Heart right ventricle (tissue), 16 donors: Measurements from ENCODE around the gene SMPD4. TPM values are rescaled to one million over a fixed set of nuclear protein-coding genes. Genes with fewer than 3 reads are reported as not detected.
"Not testable (repeated sequence)": the region's sequence is repeated elsewhere in the genome, so short reads cannot be mapped to it uniquely, and the experiment has no call there.

Experiments
- ATAC-seq, 8 donors: fragments of 200-7000 bp; cut with Tn5 transposase; one replicate each; pipeline ENCODE4 v1.9.1; 2020; ENCODE audit warnings: mild to moderate bottlenecking in 8 of 8, moderate library complexity in 8 of 8, moderate number of reproducible peaks in 1 of 8
- DNase-seq, 2 donors: peaks; one replicate each; pipeline ENCODE4 v3.0.0-alpha.2; 2020
- H3K27ac ChIP-seq, 10 donors: fragments of 200-600 bp; sonication (generic) in 2 of 10; one replicate each; pipeline versions ENCODE4 v1.5.0 to v1.8.0; 2020 to 2022; ENCODE audit warnings: mild to moderate bottlenecking in 3 of 10
- H3K27me3 ChIP-seq, 7 donors: fragments of 200-600 bp; one replicate each; pipeline ENCODE4 v1.8.0; 2021 to 2022; ENCODE audit warnings: mild to moderate bottlenecking in 2 of 7
- H3K36me3 ChIP-seq, 9 donors: fragments of 200-600 bp; sonication (generic) in 1 of 9; one replicate each; pipeline versions ENCODE4 v1.5.0 to v1.8.0; 2020 to 2022; ENCODE audit warnings: mild to moderate bottlenecking in 2 of 9
- H3K4me1 ChIP-seq, 9 donors: fragments of 200-600 bp; sonication (generic) in 1 of 9; one replicate each; pipeline versions ENCODE4 v1.5.0 to v1.8.0; 2020 to 2022; ENCODE audit warnings: mild to moderate bottlenecking in 4 of 9
- H3K4me3 ChIP-seq, 10 donors: fragments of 200-600 bp; sonication (generic) in 2 of 10; one replicate each; pipeline versions ENCODE4 v1.5.0 to v1.8.0; 2020 to 2022; ENCODE audit warnings: mild to moderate bottlenecking in 7 of 10, moderate library complexity in 2 of 10
- H3K9me3 ChIP-seq, 11 donors: fragments of 200-600 bp in 10 of 11; sonication (generic) in 2 of 11; one replicate each; pipeline versions ENCODE4 v1.5.0 to v1.8.0; 2013 to 2022; ENCODE audit warnings: mild to moderate bottlenecking in 2 of 11, control low read depth in 1 of 11, moderate library complexity in 1 of 11
- CTCF ChIP-seq, 9 donors: fragments of 200-600 bp; sonication (generic) in 2 of 9; IDR thresholded peaks; one replicate each; pipeline versions ENCODE4 v1.5.0 to v1.8.0; 2021 to 2022; ENCODE audit warnings: antibody characterized with exemption in 9 of 9, mild to moderate bottlenecking in 5 of 9, moderate library complexity in 1 of 9
- WGBS, 2 donors: extraction: QIAGEN DNeasy Blood & Tissue Kit; methylation state at CpG; one replicate each; pipeline ENCODE4 v1.1.7; 2013; ENCODE audit warnings: inconsistent platforms in 1 of 2; 5-methylcytosine and 5-hydroxymethylcytosine counted together
- intact Hi-C, 10 donors: fragments of 100-400 bp; cut with DNase I; formaldehyde crosslinking; loops; one replicate each; pipeline versions ENCODE4 v1.11.1 to v1.14.2; 2022
- polyA plus RNA-seq, 2 donors: library from polyadenylated mRNA; stranded (reverse); fragments of 200-250 nt; gene quantifications; one replicate each; pipeline ENCODE4 v1.2.3, GENCODE V29; 2013
- total RNA-seq, 10 donors: library from RNA; stranded (reverse); fragmentation: NEBNext Ultra II Directional in 3 of 10; extraction: Animal tissue kit (Norgen Biotek cat#: 25700) in 3 of 10; gene quantifications; one replicate each; pipeline versions ENCODE4 v1.2.1 to v1.2.4, GENCODE V29; 2021 to 2023
- donor health status: Arrhythmogenic right ventricular cardiomyopathy.
- donor health status: ischemic (EF 13 %, LVEDD 7.1; RV severe dilation, severe dysfunction).
- donor health status: healthy with polysubstance abuse.
- donor health status: DM: no; HTN: yes; CAD: no.
- donor health status: DM: no; HTN: no; CAD: no.
- donor health status: ischemic (EF 25% LVEDD 6.9; RV normal size, moderate dysfunction).
- donor health status: ischemic (EF 25% LVEDD 5.7; RV mildly dilated, moderate dysfunction).
- donor health status: healthy.
- donor health status: DM: yes; HTN: yes; CAD: no.
- donor health status: Ischemic cardiomyopathy.
- donor health status: ischemic (EF 35%, LVEDD 5.7; RV mildly dilated, moderate dysfunction).
- donor health status: nonischemic (EF 11% LVEDD 7.7; RV severe dilation, severe dysfunction).
- donor health status: DM: yes; HTN: yes; CAD: no.
- donor health status: PGD.
- donor health status: ischemic (EF 29% LVEDD 5.4; RV normal size, mild dysfunction).
- donor health status: nonischemic (EF 23%, LVEDD 6.1; RV moderate dilation, normal function).

Gene SMPD4
- total and polyA plus RNA-seq, 12 donors, result 21.9 to 60.6 (median 26.6) TPM

GRCh38 chr2:130155956-130156623, 25.3 kb downstream of the SMPD4 start:
- not testable (repeated sequence) for H3K27me3 ChIP-seq, H3K4me3 ChIP-seq, H3K9me3 ChIP-seq, H3K27ac ChIP-seq, H3K4me1 ChIP-seq
- TF ChIP-seq CTCF (IDR thresholded peaks at IDR 0.05), result peak; percentile 30 to 70 (median 59)
- H3K36me3 ChIP-seq, result peaks cover 0 to 66% (median 9%) of the 10 kb centered on the region in 9 donors
- intact Hi-C loops, result loop anchor here in 7 of 10 donors (2.0 to 10.0 kb wide), 4 partner anchors 176 to 181 kb away; no protein-coding TSS in a partner anchor
- DNase-seq, result peak; percentile 70 to 71
- peak; percentile 38 to 82 (median 70) for ATAC-seq
- WGBS, 2 donors, result 40 to 49% methylated on average over 16 of the region's 16 CpGs

- no peak overlapping the region for H3K27ac ChIP-seq
- H3K4me3 ChIP-seq, result no peak overlapping the region
- H3K9me3 ChIP-seq, result no peaks in the 10 kb centered on the region
- no peaks in the 10 kb centered on the region for H3K27me3 ChIP-seq
- WGBS, 2 donors, result 95% methylated on average over 28 to 29 of the region's 29 CpGs
- H3K36me3 ChIP-seq, result peaks cover 0 to 62% (median 9%) of the 10 kb centered on the region in 9 donors
- no peak for TF ChIP-seq CTCF (IDR thresholded peaks at IDR 0.05)
- intact Hi-C loops, result loop anchor here in 6 of 10 donors (5.0 to 10.0 kb wide), 3 partner anchors 177 to 182 kb away; no protein-coding TSS in a partner anchor
- DNase-seq (no peak), ATAC-seq (peak in 1 of 8 donors; percentile 1)
- no peaks in the 10 kb centered on the region for H3K4me1 ChIP-seq
Observed at GRCh38 chr2:130154773-130155765, 26.3 kb downstream of the SMPD4 start.

- not testable (repeated sequence) for ATAC-seq, H3K27ac ChIP-seq, H3K27me3 ChIP-seq, DNase-seq, H3K4me3 ChIP-seq, H3K9me3 ChIP-seq, H3K4me1 ChIP-seq
- H3K36me3 ChIP-seq, result peaks cover 0 to 56% (median 9%) of the 10 kb centered on the region in 9 donors
- intact Hi-C loops, result loop anchor here in 3 of 10 donors (10.0 kb wide), 1 partner anchor 180 kb away; no protein-coding TSS in a partner anchor
- 96 to 97% methylated on average over 5 to 8 of the region's 8 CpGs for WGBS, 2 donors
Observed at GRCh38 chr2:130154423-130154770, 27.0 kb downstream of the SMPD4 start.

- 94% methylated on average over 21 of the region's 23 CpGs for WGBS, 2 donors
- intact Hi-C loops, result loop anchor here in 3 of 10 donors (10.0 kb wide), 1 partner anchor 181 kb away; no protein-coding TSS in a partner anchor
- ATAC-seq, H3K4me1 ChIP-seq, H3K27me3 ChIP-seq, H3K9me3 ChIP-seq, DNase-seq, H3K4me3 ChIP-seq, H3K27ac ChIP-seq: not testable (repeated sequence)
- H3K36me3 ChIP-seq, result peaks cover 0 to 50% (median 9%) of the 10 kb centered on the region in 9 donors
Observed at GRCh38 chr2:130153721-130154422, 27.5 kb downstream of the SMPD4 start.
